ENCODE data around the gene GSK3B.
A peak's percentile ranks its signal among the peaks of the same experiment; 100 is the strongest.

GSK3B gene

DNA sequence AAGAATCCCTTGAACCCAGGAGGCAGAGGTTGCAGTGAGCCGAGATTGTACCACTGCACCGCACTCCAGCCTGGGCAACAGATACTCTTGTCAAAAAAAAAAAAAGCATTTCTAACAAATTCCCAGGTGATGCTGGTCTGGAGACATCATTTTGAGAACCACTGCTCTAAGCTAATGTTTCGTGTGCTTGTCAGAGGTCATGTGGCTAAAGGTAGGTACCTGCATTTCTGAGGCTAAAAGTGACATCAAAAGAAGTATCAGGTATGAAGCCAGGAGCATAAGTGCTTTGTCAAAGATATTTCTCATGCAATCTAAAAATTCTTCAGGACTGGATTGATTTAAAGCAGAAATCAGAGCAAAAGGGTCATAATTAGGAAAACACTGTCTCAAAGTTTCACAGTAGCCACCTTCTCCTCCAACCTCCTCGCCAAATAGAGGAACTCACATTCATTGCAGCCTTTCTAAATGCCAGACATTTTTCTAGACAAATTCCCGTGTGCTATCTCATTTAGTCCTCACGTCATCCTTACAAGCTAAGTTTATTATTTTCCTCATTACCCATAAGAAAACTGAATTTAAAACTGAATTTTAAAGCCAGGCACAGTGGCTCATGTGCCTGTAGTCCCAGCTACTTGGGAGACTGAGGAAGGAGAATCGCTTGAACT, 25.7 kb upstream of the GSK3B start:
- Histone ChIP-seq H3K36me3 (ENCODE audit: insufficient read depth, low read length) (no peaks in the 10 kb centered on the region), H3K4me1 (ENCODE audit: control insufficient read depth, insufficient read depth, low read length, unreplicated experiment) (peaks cover 5% of the 10 kb centered on the region), H3K4me3 (ENCODE audit: low read depth, low read length) (no peak overlapping the region), H3K27ac (ENCODE audit: low read depth, low read length) (no peak overlapping the region), H3K79me2 (ENCODE audit: control insufficient read depth, insufficient read depth, low read length, unreplicated experiment) (no peaks in the 10 kb centered on the region), H3K27me3 (ENCODE audit: insufficient read depth, low read length) (no peaks in the 10 kb centered on the region), H2AFZ (ENCODE audit: low read length, unreplicated experiment) (no peak overlapping the region)

DNA sequence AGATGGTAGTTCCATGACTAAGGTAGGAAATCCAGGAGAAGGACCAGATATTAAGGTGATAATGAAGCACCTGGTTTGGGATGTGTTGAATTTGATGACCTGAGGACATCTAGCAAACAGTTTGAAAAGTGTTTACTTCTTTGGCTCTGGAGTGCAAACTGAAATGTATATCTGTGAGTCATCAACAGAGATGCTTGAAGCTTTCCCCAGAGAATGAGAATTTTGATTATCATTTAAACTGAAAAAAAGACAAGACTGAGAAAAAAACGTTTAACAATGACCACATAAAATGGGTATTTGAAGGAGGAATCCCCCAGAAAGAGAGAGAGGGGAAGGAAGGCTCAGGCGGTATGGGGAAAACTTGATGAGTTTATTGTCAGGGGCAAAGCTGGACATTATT, 20.7 kb upstream of the GSK3B start:
- Histone ChIP-seq H3K79me2 (ENCODE audit: control insufficient read depth, insufficient read depth, low read length, unreplicated experiment) (no peaks in the 10 kb centered on the region), H3K27ac (ENCODE audit: low read depth, low read length) (no peak overlapping the region), H2AFZ (ENCODE audit: low read length, unreplicated experiment) (no peak overlapping the region), H3K36me3 (ENCODE audit: insufficient read depth, low read length) (no peaks in the 10 kb centered on the region), H3K27me3 (ENCODE audit: insufficient read depth, low read length) (no peaks in the 10 kb centered on the region), H3K4me3 (ENCODE audit: low read depth, low read length) (no peak overlapping the region), H3K4me1 (ENCODE audit: control insufficient read depth, insufficient read depth, low read length, unreplicated experiment) (peaks cover 26% of the 10 kb centered on the region)

DNA sequence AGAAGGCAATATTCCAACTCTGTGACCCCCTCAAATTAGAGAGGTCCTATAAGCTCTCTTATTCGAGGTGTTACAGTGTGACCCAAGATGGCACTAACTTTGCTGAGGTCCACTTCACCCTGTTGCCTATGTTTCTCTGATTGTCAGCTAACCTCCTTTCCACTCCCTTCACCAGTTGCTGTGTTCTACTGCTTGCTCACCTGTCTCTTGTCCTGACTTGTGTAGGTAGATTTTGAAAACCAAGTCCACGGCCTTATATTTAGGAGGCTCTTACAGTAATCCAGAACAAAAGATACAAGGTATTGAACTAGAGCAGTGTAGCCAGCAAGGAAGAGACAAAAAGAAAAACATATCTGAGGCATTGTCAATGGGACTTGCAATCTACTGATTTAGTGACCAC, 20.1 kb upstream of the GSK3B start:
- no peak overlapping the region for H3K4me3 ChIP-seq (ENCODE audit: low read depth, low read length)
- no peaks in the 10 kb centered on the region for H3K36me3 ChIP-seq (ENCODE audit: insufficient read depth, low read length)
- peaks cover 26% of the 10 kb centered on the region for H3K4me1 ChIP-seq (ENCODE audit: control insufficient read depth, insufficient read depth, low read length, unreplicated experiment)
- H2AFZ ChIP-seq (ENCODE audit: low read length, unreplicated experiment) = no peak overlapping the region
- H3K27ac ChIP-seq (ENCODE audit: low read depth, low read length) = no peak overlapping the region; the same call in 1 of the 2 replicates
- no peaks in the 10 kb centered on the region for H3K27me3 ChIP-seq (ENCODE audit: insufficient read depth, low read length)
- H3K79me2 ChIP-seq (ENCODE audit: control insufficient read depth, insufficient read depth, low read length, unreplicated experiment) = no peaks in the 10 kb centered on the region

DNA sequence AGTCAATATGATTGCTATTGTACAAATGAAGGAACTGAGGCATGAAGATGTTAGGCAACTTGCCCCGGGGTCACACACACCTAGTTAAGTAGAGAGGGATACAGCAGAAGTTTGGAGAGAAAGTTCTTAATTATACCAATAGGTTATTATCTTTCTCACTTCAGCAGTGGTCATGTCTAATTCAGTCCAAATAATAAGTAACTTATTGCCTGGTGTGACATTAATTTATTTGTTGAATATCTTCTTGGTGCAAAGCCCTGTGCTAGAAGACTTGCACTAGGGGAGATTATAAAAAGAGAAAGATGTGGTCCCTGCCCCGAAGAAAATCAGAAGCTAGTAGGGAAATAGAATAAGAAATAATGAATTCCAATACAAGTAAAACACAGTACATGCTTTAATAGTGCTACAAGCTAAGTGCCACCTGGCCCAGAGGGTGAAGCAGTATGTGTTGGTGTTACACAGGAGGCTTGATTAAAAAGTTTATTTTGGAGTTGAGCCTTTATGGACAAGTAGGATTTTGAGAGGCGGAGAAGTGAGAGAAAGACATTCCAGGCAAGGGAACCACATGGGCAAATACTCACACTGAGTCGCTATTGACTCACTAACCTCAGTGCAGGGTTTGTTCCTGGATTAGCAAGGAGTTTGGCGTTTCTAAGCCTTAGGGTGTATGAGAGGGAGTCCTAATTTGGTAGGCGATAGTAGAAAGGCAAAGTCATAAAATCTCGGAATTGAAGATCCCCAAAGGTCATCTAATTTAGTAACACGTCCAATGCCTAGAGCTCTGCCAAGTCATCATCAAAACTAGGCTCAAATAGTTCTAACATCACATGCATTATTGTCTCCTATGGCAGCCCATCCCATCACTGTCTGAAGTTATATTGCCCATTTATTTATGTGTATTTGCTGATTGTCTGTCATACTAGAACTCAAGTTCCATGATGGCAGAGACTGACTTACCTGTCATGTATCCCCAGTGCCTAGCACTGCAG, 19.2 kb upstream of the GSK3B start:
- Histone ChIP-seq H2AFZ (ENCODE audit: low read length, unreplicated experiment) (peak overlapping the region; percentile 17), H3K36me3 (ENCODE audit: insufficient read depth, low read length) (no peaks in the 10 kb centered on the region), H3K27me3 (ENCODE audit: insufficient read depth, low read length) (no peaks in the 10 kb centered on the region), H3K4me1 (ENCODE audit: control insufficient read depth, insufficient read depth, low read length, unreplicated experiment) (peaks cover 26% of the 10 kb centered on the region), H3K27ac (ENCODE audit: low read depth, low read length) (peak overlapping the region; percentile 51), H3K4me3 (ENCODE audit: low read depth, low read length) (no peak overlapping the region), H3K79me2 (ENCODE audit: control insufficient read depth, insufficient read depth, low read length, unreplicated experiment) (no peaks in the 10 kb centered on the region)

DNA sequence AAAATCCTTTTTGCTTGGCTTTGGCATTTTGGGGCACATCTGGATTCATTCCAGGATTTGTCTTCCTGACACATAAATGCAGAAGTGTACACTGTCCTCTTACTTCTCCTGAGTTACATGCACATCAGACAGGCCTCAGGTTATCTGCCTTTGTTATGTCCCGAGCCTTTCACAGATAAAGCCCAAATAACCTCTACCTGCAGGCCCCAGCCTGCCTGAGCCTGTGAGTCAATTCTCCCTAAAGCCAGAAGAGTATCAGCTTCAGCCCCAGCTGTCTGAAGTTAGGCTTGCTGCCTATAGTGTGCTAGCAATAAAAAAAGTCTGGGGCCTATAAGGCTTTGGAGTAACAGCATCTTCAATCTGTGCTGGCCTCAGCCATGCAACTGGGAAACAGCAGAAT, 17.7 kb upstream of the GSK3B start:
- H3K4me1 ChIP-seq (ENCODE audit: control insufficient read depth, insufficient read depth, low read length, unreplicated experiment) = peaks cover 26% of the 10 kb centered on the region
- no peaks in the 10 kb centered on the region for H3K27me3 ChIP-seq (ENCODE audit: insufficient read depth, low read length)
- H2AFZ ChIP-seq (ENCODE audit: low read length, unreplicated experiment) = no peak overlapping the region
- H3K36me3 ChIP-seq (ENCODE audit: insufficient read depth, low read length) = no peaks in the 10 kb centered on the region
- no peaks in the 10 kb centered on the region for H3K79me2 ChIP-seq (ENCODE audit: control insufficient read depth, insufficient read depth, low read length, unreplicated experiment)
- no peak overlapping the region for H3K4me3 ChIP-seq (ENCODE audit: low read depth, low read length)
- no peak overlapping the region for H3K27ac ChIP-seq (ENCODE audit: low read depth, low read length)

DNA sequence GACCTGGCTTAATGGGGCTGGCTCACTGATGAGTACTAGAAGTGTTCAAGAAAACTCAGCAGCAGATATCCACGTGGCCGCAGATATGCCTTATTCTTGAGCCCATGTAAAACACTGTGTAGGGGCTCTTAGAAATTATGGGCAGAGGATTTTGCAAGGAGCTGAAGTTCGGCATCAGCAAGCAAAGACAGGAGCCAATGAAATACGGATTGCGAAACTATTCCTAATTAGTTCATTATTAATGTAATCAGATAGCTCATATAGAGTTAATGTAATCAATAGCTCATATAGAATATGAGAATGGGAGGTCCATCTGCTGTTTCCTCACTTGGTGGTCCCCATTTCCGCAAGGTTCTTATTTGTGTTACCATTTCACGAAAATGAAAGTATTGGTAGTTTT, 9.0 kb upstream of the GSK3B start:
- Histone ChIP-seq H3K27me3 (ENCODE audit: insufficient read depth, low read length) (no peaks in the 10 kb centered on the region), H3K27ac (ENCODE audit: low read depth, low read length) (no peak overlapping the region), H3K4me3 (ENCODE audit: low read depth, low read length) (no peak overlapping the region), H3K36me3 (ENCODE audit: insufficient read depth, low read length) (peaks cover 4% of the 10 kb centered on the region; the same call in 1 of the 2 replicates), H2AFZ (ENCODE audit: low read length, unreplicated experiment) (no peak overlapping the region), H3K4me1 (ENCODE audit: control insufficient read depth, insufficient read depth, low read length, unreplicated experiment) (no peaks in the 10 kb centered on the region), H3K79me2 (ENCODE audit: control insufficient read depth, insufficient read depth, low read length, unreplicated experiment) (peaks cover 5% of the 10 kb centered on the region)

DNA sequence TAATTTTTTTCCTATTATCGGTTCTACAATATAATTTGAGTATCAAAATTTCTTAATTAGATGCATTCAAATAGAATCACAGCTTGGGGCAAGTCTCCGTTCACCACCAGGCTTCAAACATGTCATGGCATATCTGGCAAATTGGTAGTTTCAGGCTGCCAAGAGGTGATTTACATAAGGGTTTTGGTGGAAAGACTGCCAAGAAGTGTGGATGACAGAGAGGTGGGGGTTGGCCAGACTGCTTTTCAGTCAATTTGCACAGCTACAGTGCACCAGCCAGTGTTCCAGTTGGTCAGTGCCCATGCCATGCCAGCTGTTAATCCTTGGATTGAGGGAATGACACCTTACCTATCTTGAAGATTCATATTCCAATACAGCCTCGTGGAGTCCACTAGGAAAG, 8.4 kb upstream of the GSK3B start:
- Histone ChIP-seq H3K27ac (ENCODE audit: low read depth, low read length) (no peak overlapping the region), H3K36me3 (ENCODE audit: insufficient read depth, low read length) (peaks cover 4% of the 10 kb centered on the region; the same call in 1 of the 2 replicates), H3K4me1 (ENCODE audit: control insufficient read depth, insufficient read depth, low read length, unreplicated experiment) (no peaks in the 10 kb centered on the region), H2AFZ (ENCODE audit: low read length, unreplicated experiment) (no peak overlapping the region), H3K4me3 (ENCODE audit: low read depth, low read length) (no peak overlapping the region), H3K79me2 (ENCODE audit: control insufficient read depth, insufficient read depth, low read length, unreplicated experiment) (peaks cover 9% of the 10 kb centered on the region), H3K27me3 (ENCODE audit: insufficient read depth, low read length) (no peaks in the 10 kb centered on the region)

DNA sequence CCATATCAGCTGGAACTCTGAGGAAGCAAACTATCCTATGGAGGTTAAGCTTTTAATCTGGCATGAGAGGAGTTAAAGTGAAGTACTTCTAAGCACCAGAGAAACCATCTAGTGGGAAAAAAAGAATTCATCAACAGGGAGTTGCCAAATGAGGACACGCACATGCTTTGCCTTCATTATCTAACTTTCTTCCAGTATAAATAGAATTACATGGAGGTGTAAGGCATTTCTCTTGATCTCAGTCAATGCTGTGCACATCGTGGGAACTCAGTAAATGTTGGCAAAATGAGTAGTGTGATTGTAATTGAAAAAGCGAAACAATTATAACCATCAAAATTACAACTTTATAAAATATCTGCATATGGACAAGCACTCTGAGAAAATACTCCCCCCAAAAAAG, 8.0 kb upstream of the GSK3B start:
- peaks cover 3% of the 10 kb centered on the region for H3K4me1 ChIP-seq (ENCODE audit: control insufficient read depth, insufficient read depth, low read length, unreplicated experiment)
- no peak overlapping the region for H3K27ac ChIP-seq (ENCODE audit: low read depth, low read length)
- no peak overlapping the region for H3K4me3 ChIP-seq (ENCODE audit: low read depth, low read length)
- no peak overlapping the region for H2AFZ ChIP-seq (ENCODE audit: low read length, unreplicated experiment)
- peaks cover 4% of the 10 kb centered on the region; the same call in 1 of the 2 replicates for H3K36me3 ChIP-seq (ENCODE audit: insufficient read depth, low read length)
- peaks cover 12% of the 10 kb centered on the region for H3K79me2 ChIP-seq (ENCODE audit: control insufficient read depth, insufficient read depth, low read length, unreplicated experiment)
- no peaks in the 10 kb centered on the region for H3K27me3 ChIP-seq (ENCODE audit: insufficient read depth, low read length)

DNA sequence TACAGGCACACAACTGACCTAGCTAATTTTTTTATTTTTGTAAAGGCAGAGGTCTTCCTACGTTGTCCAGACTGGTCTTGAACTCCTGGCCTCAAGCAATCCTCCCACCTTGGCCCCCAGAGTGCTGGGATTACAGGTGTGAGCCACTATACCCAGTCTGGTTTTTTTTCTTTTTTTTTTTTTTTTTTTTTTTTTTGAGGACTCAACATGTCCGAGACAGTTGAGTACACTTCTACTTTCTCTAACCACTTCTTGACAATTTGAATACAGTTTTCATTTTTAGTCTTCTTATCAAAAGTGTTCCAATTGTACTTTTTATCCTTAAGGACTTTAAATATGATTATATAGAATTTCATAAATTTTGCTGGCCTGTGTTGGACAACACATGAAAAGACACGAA, 7.4 kb upstream of the GSK3B start:
- H3K79me2 ChIP-seq (ENCODE audit: control insufficient read depth, insufficient read depth, low read length, unreplicated experiment) = peaks cover 17% of the 10 kb centered on the region
- peaks cover 4% of the 10 kb centered on the region; the same call in 1 of the 2 replicates for H3K36me3 ChIP-seq (ENCODE audit: insufficient read depth, low read length)
- no peak overlapping the region for H2AFZ ChIP-seq (ENCODE audit: low read length, unreplicated experiment)
- no peaks in the 10 kb centered on the region for H3K27me3 ChIP-seq (ENCODE audit: insufficient read depth, low read length)
- H3K27ac ChIP-seq (ENCODE audit: low read depth, low read length) = no peak overlapping the region
- no peak overlapping the region for H3K4me3 ChIP-seq (ENCODE audit: low read depth, low read length)
- peaks cover 7% of the 10 kb centered on the region for H3K4me1 ChIP-seq (ENCODE audit: control insufficient read depth, insufficient read depth, low read length, unreplicated experiment)

DNA sequence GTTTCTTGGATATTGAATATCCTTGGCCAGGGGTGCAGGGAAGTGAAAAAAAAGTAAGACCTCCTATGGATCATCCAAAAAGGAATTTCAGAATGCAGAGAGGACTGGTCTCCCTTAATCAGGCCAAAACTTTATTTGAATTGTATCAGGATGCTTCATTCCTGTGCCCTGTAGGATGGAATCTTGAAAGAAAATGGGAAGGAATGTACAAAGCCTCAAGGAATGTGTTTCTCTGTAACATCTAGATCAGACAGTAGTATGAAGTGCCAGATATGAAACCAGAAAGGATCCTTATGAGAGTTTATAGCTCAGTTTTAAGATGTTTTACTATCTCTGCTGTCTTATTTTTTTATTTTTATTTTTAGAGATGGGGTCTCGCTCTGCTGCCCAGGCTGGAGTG, 6.5 kb upstream of the GSK3B start:
- Histone ChIP-seq H3K79me2 (ENCODE audit: control insufficient read depth, insufficient read depth, low read length, unreplicated experiment) (peaks cover 25% of the 10 kb centered on the region), H3K27me3 (ENCODE audit: insufficient read depth, low read length) (no peaks in the 10 kb centered on the region), H3K27ac (ENCODE audit: low read depth, low read length) (no peak overlapping the region), H3K36me3 (ENCODE audit: insufficient read depth, low read length) (peaks cover 4% of the 10 kb centered on the region; the same call in 1 of the 2 replicates), H3K4me1 (ENCODE audit: control insufficient read depth, insufficient read depth, low read length, unreplicated experiment) (peaks cover 7% of the 10 kb centered on the region), H3K4me3 (ENCODE audit: low read depth, low read length) (no peak overlapping the region), H2AFZ (ENCODE audit: low read length, unreplicated experiment) (no peak overlapping the region)
